Brain microvascular endothelial cell (primary cell): ENCODE measurements around the gene NUCKS1.

Experiments used
- DNase-seq: peaks from one replicate; pipeline ENCODE4 v3.0.0-alpha.2; 2020
- H3K27ac ChIP-seq: fragments of 250-450 bp; sonication (Bioruptor Pico); 2 replicates; pipeline ENCODE4 v1.5.1; 2020; ENCODE audit warnings: mild to moderate bottlenecking, moderate library complexity
- H3K27me3 ChIP-seq: fragments of 250-450 bp; sonication (Bioruptor Pico); replicated peaks from 2 replicates; pipeline ENCODE4 v1.5.1; 2020; ENCODE audit warnings: mild to moderate bottlenecking
- H3K36me3 ChIP-seq: fragments of 250-450 bp; sonication (Bioruptor Pico); replicated peaks from 2 replicates; pipeline ENCODE4 v1.5.1; 2020; ENCODE audit warnings: mild to moderate bottlenecking
- H3K4me3 ChIP-seq: 2 replicates; pipeline ENCODE4 v1.5.1; 2011; ENCODE audit warnings: low read depth, mild to moderate bottlenecking, control low read depth, low read length, moderate library complexity
- CTCF ChIP-seq: IDR thresholded peaks from 2 replicates; pipeline ENCODE4 v1.5.1; 2011; ENCODE audit warnings: low read depth, mild to moderate bottlenecking, moderate library complexity, low read length, control low read depth, inconsistent platforms; ENCODE audit errors: missing control alignments
- in situ Hi-C: cut with HindIII; loops from 2 replicates; pipeline ENCODE4 v1.10.0; 2017; ENCODE audit warnings: low sequenced_read_pairs, low pct_ligation_motif_present

NUCKS1 gene

DNA sequence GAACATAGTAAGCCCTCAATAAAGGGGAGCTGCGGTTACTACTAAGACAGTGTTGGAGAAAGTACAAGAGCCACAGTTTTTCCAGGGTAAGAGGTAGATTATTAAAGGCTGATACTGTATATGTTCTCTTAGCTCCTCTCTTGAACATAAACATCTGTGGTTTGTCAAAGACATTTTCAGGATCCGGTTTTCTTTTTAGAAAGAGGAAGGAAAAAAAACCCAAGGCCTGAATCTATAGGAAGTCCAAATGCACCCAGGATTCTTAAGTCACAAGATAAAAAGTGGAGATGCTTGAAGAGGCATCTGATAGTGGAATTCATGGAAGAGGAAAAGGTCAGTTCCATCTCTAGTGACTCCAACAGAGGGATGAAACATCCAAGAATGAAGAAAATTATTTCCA is 45.1 kb downstream of the NUCKS1 start:
- no peak overlapping the region for H3K27ac ChIP-seq
- H3K4me3 ChIP-seq, result no peak overlapping the region
- TF ChIP-seq CTCF, result no peak
- no peak for DNase-seq
- in situ Hi-C loops, result no loop called here
- peaks cover 5% of the 10 kb centered on the region for H3K36me3 ChIP-seq
- H3K27me3 ChIP-seq, result no peaks in the 10 kb centered on the region

DNA sequence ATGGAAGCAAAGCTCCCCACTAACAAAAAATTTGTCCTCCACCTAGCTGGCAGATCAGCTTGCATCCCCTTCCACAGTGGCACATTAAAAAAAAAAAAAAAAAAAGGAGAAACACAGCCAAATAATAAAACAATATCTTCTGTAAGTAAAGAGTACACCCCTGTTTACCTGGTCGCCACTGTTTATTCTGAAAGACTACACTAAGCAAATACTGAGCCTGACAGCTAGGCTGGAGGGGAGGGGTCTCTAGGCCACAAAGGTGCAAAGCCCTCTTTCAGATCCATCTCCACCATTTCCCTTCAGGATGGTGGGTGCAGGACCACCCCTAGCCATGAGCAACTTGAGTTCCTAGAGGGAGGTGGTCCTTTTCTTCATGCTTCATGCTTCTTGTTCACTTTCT is 46.9 kb downstream of the NUCKS1 start:
- Histone ChIP-seq H3K4me3 (no peak overlapping the region), H3K27me3 (no peaks in the 10 kb centered on the region), H3K27ac (no peak overlapping the region), H3K36me3 (no peaks in the 10 kb centered on the region)
- in situ Hi-C loops, result no loop called here
- DNase-seq, result no peak
- TF ChIP-seq CTCF, result no peak

DNA sequence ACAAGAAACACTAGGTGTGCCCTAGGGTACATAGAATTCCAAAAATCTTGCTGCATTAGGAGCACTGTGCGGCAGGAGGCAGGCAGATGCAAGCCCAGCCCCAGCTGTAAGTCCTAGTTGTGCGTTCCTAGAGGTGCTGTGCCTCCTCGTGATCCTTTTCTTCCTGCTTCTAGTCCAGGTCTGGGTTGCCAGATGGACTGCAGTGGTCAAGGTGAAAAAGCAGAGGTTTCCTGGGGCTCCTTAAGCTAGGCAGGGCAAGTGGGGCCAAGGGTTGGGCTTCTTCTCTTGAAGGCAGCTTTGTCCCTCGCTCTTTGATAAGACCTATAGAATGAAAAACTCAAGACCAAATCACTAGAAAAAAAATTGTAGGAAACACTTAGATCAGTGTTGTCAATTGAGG is 48.1 kb downstream of the NUCKS1 start:
- Histone ChIP-seq H3K27ac (no peak overlapping the region), H3K36me3 (no peaks in the 10 kb centered on the region), H3K4me3 (no peak overlapping the region), H3K27me3 (no peaks in the 10 kb centered on the region)
- DNase-seq, result no peak
- TF ChIP-seq CTCF, result no peak
- in situ Hi-C loops, result no loop called here

- in situ Hi-C loops, result no loop called here
- no peaks in the 10 kb centered on the region for H3K36me3 ChIP-seq
- H3K4me3 ChIP-seq, result no peak overlapping the region
- H3K27ac ChIP-seq, result no peak overlapping the region
- H3K27me3 ChIP-seq, result no peaks in the 10 kb centered on the region
- DNase-seq, result no peak
- no peak for TF ChIP-seq CTCF
Measured at GRCh38 chr1:205701420-205701819, 48.6 kb downstream of the NUCKS1 start.

DNA sequence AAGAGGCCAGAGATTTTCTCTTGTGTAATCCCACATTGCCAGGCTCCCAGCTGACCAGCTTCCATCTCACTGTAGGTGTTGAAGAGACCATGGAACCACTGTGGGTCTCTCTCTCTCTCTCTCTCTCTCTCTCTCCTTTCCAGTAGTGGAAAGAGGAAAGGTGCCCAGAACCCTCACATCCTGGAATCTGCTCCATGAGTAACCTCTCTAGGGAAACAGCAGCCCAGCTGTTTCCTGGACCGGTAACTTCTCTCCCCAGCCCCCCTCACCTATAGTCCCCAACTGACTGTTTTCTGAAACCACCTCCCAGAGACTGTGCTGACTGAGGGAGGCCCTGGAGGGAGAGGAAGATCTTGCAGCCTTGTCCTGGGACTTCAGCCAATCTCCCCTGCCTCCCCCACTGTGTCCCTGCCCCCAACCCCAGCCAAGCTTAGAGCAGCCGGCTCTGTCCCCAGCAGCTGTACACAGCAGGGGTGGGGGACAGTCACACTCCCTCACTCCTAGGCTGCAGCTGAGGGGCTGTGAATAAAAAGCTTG is 49.0 kb downstream of the NUCKS1 start:
- Histone ChIP-seq H3K36me3 (no peaks in the 10 kb centered on the region), H3K4me3 (no peak overlapping the region), H3K27ac (no peak overlapping the region), H3K27me3 (no peaks in the 10 kb centered on the region)
- in situ Hi-C loops, result no loop called here
- no peak for DNase-seq
- TF ChIP-seq CTCF, result no peak

GRCh38 chr1:205699416-205699815 is 50.6 kb downstream of the NUCKS1 start:
- no peak for DNase-seq
- no peak for TF ChIP-seq CTCF
- no peak overlapping the region for H3K4me3 ChIP-seq
- H3K27me3 ChIP-seq, result no peaks in the 10 kb centered on the region
- in situ Hi-C loops, result no loop called here
- no peak overlapping the region for H3K27ac ChIP-seq
- no peaks in the 10 kb centered on the region for H3K36me3 ChIP-seq
